Activated CD4-positive, alpha-beta T cell treated with anti-CD3 and anti-CD28 coated beads, Interleukin-2, amount 10 ng/mL, durations not matched to agents 24 days and 14 days (primary cell): ENCODE results near the gene CD226. TPM values are rescaled to one million over a fixed set of nuclear protein-coding genes. Genes with fewer than 3 reads are reported as not detected.
"Not testable (repeated sequence)": the region's sequence is repeated elsewhere in the genome, so short reads cannot be mapped to it uniquely, and the experiment has no call there.

Experiments used
- DNase-seq: peaks from one replicate; pipeline ENCODE4 v3.0.0; 2022
- H3K27ac Mint-ChIP-seq: one replicate; pipeline ENCODE4 v1.8.0; 2022; ENCODE audit warnings: mild to moderate bottlenecking, mixed read lengths
- H3K27me3 Mint-ChIP-seq: one replicate; pipeline ENCODE4 v1.8.0; 2022; ENCODE audit warnings: mixed read lengths
- H3K36me3 Mint-ChIP-seq: one replicate; pipeline ENCODE4 v1.8.0; 2022; ENCODE audit warnings: low read depth, mild to moderate bottlenecking, mixed read lengths
- H3K4me1 Mint-ChIP-seq: one replicate; pipeline ENCODE4 v1.8.0; 2021; ENCODE audit warnings: mixed read lengths
- H3K4me3 Mint-ChIP-seq: one replicate; pipeline ENCODE4 v1.8.0; 2022; ENCODE audit warnings: mild to moderate bottlenecking, moderate library complexity, mixed read lengths
- H3K9me3 Mint-ChIP-seq: one replicate; pipeline ENCODE4 v1.8.0; 2021; ENCODE audit warnings: mixed read lengths
- intact Hi-C: fragments of 100-400 bp; cut with micrococcal nuclease; formaldehyde crosslinking; loops from one replicate; pipeline ENCODE4 v1.15.1; 2023
- total RNA-seq: library from RNA; stranded (reverse); gene quantifications from 2 replicates; pipeline ENCODE4 v1.2.3, GENCODE V29; 2022

Gene CD226
- total RNA-seq, 1 donor from 2014 or later: 121 TPM

- peak overlapping the region; percentile 86 for H3K27ac Mint-ChIP-seq
- peak overlapping the region; percentile 30 for H3K4me3 Mint-ChIP-seq
- peaks cover 57% of the 10 kb centered on the region for H3K36me3 Mint-ChIP-seq
- H3K9me3 Mint-ChIP-seq: peaks cover 8% of the 10 kb centered on the region
- no peaks in the 10 kb centered on the region for H3K27me3 Mint-ChIP-seq
- intact Hi-C loops: no loop called here
- DNase-seq: no peak
- H3K4me1 Mint-ChIP-seq: peaks cover 70% of the 10 kb centered on the region
Measured at GRCh38 chr18:69887256-69887655, 60.4 kb downstream of the CD226 start.

GRCh38 chr18:69885841-69886531, 61.7 kb downstream of the CD226 start:
- Mint-ChIP-seq H3K9me3 (peaks cover under 1% of the 10 kb centered on the region), H3K4me1 (peaks cover 63% of the 10 kb centered on the region), H3K36me3 (peaks cover 51% of the 10 kb centered on the region), H3K4me3 (peak overlapping the region; percentile 72), H3K27me3 (no peaks in the 10 kb centered on the region), H3K27ac (peak overlapping the region; percentile 99)
- peak; percentile 84 for DNase-seq
- intact Hi-C loops: loop anchor here (2.0 kb wide), 1 partner anchor 13 kb away; no protein-coding TSS in a partner anchor

- Mint-ChIP-seq H3K27ac (peak overlapping the region; percentile 99), H3K4me1 (peaks cover 59% of the 10 kb centered on the region), H3K27me3 (no peaks in the 10 kb centered on the region), H3K4me3 (peak overlapping the region; percentile 72), H3K36me3 (peaks cover 50% of the 10 kb centered on the region), H3K9me3 (peaks cover under 1% of the 10 kb centered on the region)
- intact Hi-C loops: loop anchor here (2.0 kb wide), 1 partner anchor 13 kb away; no protein-coding TSS in a partner anchor
- DNase-seq: no peak
Measured at GRCh38 chr18:69885355-69885754, 62.3 kb downstream of the CD226 start.

GRCh38 chr18:69883781-69884180, 63.9 kb downstream of the CD226 start:
- Mint-ChIP-seq H3K4me1 (peaks cover 52% of the 10 kb centered on the region), H3K27ac (peak overlapping the region; percentile 99), H3K27me3 (no peaks in the 10 kb centered on the region), H3K36me3 (peaks cover 57% of the 10 kb centered on the region), H3K4me3 (no peak overlapping the region), H3K9me3 (peaks cover 10% of the 10 kb centered on the region)
- peak; percentile 56 for DNase-seq
- intact Hi-C loops: loop anchor here (2.0 kb wide), 2 partner anchors 15 to 17 kb away; no protein-coding TSS in a partner anchor

DNA sequence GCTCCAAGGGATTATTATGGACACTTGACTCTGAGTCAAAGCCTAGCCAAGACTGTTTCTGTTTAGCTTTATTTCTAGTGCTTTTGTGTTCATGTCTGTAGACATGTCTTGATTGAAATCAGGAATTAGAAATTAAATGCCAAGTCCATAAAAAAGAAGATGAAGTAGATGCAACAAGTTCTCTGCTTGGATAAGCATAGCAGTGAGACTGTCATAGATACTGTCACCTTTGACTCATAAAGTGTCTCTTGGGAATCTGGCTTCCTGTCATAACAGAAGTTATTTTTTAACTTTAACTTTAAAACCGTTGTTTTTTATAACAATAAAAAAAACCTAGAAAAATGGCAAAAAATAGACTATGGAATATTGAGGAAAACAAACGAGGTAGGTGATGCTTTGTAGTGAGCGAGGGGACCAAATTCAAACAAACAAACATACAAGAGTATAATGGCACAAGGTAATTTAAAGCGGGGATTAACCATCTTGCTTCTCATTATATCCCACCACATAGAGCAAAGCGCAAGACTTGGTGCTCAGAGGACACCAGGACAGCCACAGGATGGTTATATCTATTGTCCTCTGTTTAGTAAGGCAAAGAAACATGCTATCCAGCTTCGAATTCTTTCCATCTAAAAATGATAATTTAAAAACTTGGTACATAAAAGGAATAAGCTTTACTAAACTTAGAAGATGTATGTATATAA, 64.6 kb downstream of the CD226 start:
- peaks cover 48% of the 10 kb centered on the region for H3K4me1 Mint-ChIP-seq
- no peak overlapping the region for H3K4me3 Mint-ChIP-seq
- intact Hi-C loops: loop anchor here (2.0 kb wide), 1 partner anchor 16 kb away; no protein-coding TSS in a partner anchor
- peak; percentile 24 for DNase-seq
- H3K27me3 Mint-ChIP-seq: no peaks in the 10 kb centered on the region
- peaks cover 60% of the 10 kb centered on the region for H3K36me3 Mint-ChIP-seq
- H3K27ac Mint-ChIP-seq: peak overlapping the region; percentile 82
- peaks cover 10% of the 10 kb centered on the region for H3K9me3 Mint-ChIP-seq

DNA sequence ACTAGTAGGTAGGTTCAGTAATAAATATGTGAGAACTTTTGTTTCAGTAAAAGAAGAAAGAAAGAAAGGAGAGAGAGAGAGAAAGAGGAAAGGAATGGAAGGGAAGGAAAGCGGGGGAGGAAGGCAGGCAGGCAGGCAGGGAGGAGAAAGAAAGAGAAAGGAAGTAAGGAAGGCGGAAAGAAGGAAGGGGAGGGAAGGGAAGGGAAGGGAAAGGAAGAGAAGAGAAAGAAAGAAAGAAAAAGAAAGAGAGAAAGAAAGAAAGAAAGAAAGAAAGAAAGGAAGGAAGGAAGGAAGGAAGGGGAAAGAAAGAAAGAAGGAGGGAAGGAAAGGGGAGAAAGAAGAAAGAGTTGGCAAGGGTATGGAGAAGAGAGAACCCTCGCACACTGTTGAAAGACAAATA, 67.6 kb downstream of the CD226 start:
- H3K9me3 Mint-ChIP-seq: peaks cover 10% of the 10 kb centered on the region
- no peak for DNase-seq
- intact Hi-C loops: no loop called here
- H3K36me3 Mint-ChIP-seq: peaks cover 60% of the 10 kb centered on the region
- no peak overlapping the region for H3K4me3 Mint-ChIP-seq
- H3K27me3 Mint-ChIP-seq: no peaks in the 10 kb centered on the region
- peaks cover 36% of the 10 kb centered on the region for H3K4me1 Mint-ChIP-seq
- no peak overlapping the region for H3K27ac Mint-ChIP-seq

GRCh38 chr18:69879051-69879450, 68.6 kb downstream of the CD226 start:
- H3K9me3 Mint-ChIP-seq, H3K27me3 Mint-ChIP-seq, intact Hi-C loops, H3K4me3 Mint-ChIP-seq, DNase-seq: not testable (repeated sequence)
- peaks cover 58% of the 10 kb centered on the region for H3K36me3 Mint-ChIP-seq
- H3K4me1 Mint-ChIP-seq: peaks cover 34% of the 10 kb centered on the region
- H3K27ac Mint-ChIP-seq: peak overlapping the region; percentile 50

DNA sequence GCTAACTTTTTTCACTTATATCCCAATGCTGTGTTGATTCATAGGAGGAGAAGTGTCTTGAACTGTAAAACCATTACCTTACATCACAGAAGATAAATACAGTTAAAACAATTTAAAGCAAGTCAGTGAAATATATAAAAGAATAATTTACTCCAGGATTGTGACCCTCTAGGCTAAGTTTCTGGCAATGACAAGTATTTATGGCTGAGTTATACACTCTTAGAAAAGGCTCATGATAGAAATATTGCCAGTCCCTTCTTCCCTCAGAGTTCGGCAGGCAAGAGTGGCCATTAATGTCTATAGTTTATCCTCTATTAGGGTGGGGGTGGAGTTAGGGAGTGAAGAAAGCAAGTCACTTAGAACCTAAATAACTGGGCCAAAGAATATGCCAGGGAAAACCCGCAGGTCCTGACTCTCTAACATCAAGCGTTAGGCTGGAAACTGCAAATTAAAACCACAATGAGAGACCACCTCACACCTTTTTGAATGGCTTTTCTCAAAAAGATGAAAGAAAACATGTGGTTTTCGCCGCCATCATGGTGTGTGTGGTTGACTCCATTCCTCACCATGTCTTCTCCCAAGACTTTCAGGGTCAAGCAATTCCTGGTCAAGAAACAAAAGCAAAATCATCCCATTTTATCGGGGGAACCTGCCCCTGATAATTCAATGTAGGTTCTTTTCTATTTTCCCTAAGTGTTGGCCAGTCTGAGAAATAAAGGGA, 69.3 kb downstream of the CD226 start:
- Mint-ChIP-seq H3K4me1 (peaks cover 31% of the 10 kb centered on the region), H3K9me3 (peaks cover 10% of the 10 kb centered on the region), H3K36me3 (peaks cover 57% of the 10 kb centered on the region), H3K27me3 (no peaks in the 10 kb centered on the region), H3K4me3 (no peak overlapping the region), H3K27ac (peak overlapping the region; percentile 50)
- DNase-seq: no peak
- intact Hi-C loops: no loop called here

DNA sequence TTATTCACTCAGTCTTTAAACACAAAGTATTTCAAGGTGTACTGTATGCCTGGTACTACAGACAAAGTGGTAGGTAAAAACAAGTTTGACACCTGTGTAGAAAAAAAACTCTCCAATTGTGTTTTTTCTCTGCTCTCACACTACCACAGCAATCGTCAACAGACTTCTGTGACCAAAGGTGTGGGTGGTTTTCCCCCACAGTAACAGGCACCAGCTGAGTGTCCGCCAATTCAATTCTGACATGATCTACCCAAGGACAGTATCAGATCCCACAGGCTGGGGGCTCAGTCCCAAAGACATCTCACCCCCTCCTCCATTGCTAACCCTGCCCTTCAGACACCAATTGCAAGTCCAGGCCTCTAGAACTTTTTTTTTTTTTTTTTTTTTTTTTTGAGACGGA, 71.2 kb downstream of the CD226 start:
- Mint-ChIP-seq H3K27me3 (no peaks in the 10 kb centered on the region), H3K36me3 (peaks cover 62% of the 10 kb centered on the region), H3K4me1 (peaks cover 32% of the 10 kb centered on the region), H3K4me3 (no peak overlapping the region), H3K9me3 (peaks cover 10% of the 10 kb centered on the region), H3K27ac (no peak overlapping the region)
- DNase-seq: no peak
- intact Hi-C loops: no loop called here

DNA sequence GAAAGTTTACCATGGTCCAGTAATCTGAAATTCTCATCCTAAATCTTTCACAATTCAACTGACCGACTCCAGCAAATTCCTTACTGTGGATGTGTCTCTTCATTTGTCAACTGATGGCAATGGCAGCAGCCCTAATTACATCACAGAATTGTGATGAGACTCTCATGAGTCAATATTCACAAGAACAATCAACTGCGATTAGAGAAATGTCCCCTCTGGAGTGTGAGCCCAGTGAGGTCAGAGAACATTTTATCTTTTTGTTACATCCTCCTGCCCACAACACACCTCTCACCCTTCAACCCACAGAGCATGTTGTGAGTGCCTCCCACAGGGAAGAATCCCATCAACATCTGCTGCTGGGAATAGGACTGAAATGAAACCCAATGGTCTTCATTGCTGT, 73.6 kb downstream of the CD226 start:
- no peak for DNase-seq
- Mint-ChIP-seq H3K36me3 (peaks cover 61% of the 10 kb centered on the region), H3K27ac (peak overlapping the region; percentile 3), H3K27me3 (no peaks in the 10 kb centered on the region), H3K4me1 (peaks cover 29% of the 10 kb centered on the region), H3K4me3 (no peak overlapping the region), H3K9me3 (no peaks in the 10 kb centered on the region)
- intact Hi-C loops: no loop called here

- H3K9me3 Mint-ChIP-seq: no peaks in the 10 kb centered on the region
- H3K36me3 Mint-ChIP-seq: peaks cover 63% of the 10 kb centered on the region
- no peak for DNase-seq
- intact Hi-C loops: no loop called here
- H3K27ac Mint-ChIP-seq: no peak overlapping the region
- H3K4me3 Mint-ChIP-seq: no peak overlapping the region
- H3K27me3 Mint-ChIP-seq: no peaks in the 10 kb centered on the region
- H3K4me1 Mint-ChIP-seq: peaks cover 29% of the 10 kb centered on the region
Measured at GRCh38 chr18:69872661-69873060, 75.0 kb downstream of the CD226 start.

GRCh38 chr18:69871363-69871762, 76.3 kb downstream of the CD226 start:
- Mint-ChIP-seq H3K27ac (peak overlapping the region; percentile 31), H3K36me3 (peaks cover 62% of the 10 kb centered on the region), H3K4me1 (peaks cover 26% of the 10 kb centered on the region), H3K9me3 (no peaks in the 10 kb centered on the region), H3K27me3 (no peaks in the 10 kb centered on the region), H3K4me3 (no peak overlapping the region)
- intact Hi-C loops: no loop called here
- DNase-seq: no peak

DNA sequence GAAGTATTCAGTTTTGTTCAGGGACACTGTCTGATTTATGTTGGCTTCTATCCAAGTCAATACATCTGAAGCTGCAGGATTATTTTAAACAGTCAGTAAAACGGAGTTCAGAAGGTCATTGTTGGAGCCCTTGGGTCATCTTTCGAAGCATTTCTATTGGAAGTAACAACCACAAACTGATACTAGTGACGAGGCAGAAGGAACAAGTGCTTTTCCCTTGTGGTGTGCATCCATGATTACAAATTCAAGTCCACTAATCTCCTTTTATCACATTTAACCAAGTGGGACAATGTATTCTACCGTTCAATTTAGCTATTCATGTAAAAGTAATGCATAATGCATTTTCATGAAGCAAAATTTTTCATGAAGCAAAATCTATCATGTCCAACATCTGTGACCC, 76.9 kb downstream of the CD226 start:
- Mint-ChIP-seq H3K4me1 (peaks cover 25% of the 10 kb centered on the region), H3K27ac (no peak overlapping the region), H3K36me3 (peaks cover 66% of the 10 kb centered on the region), H3K9me3 (no peaks in the 10 kb centered on the region), H3K27me3 (no peaks in the 10 kb centered on the region), H3K4me3 (no peak overlapping the region)
- intact Hi-C loops: no loop called here
- no peak for DNase-seq

DNA sequence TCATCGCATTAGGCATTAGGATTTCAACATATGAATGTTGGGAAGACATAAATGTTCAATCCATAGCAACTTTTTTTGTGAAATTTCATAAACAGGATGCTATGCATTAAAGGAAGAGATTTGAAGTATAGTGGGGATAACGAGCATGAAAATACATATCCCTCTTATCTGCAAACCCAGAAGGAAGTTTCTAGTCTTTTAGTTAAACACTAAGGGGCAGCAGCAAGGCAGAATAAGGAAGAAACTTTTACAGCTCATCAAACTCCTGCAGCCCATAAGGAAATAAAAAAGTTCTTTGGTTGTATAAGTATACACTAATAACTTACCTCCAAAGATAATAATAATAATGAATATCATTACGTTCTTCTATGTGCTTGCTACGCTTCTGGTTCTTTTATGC, 81.5 kb downstream of the CD226 start:
- Mint-ChIP-seq H3K4me3 (no peak overlapping the region), H3K9me3 (peaks cover 4% of the 10 kb centered on the region), H3K27me3 (no peaks in the 10 kb centered on the region), H3K27ac (no peak overlapping the region), H3K4me1 (peaks cover 9% of the 10 kb centered on the region), H3K36me3 (peaks cover 75% of the 10 kb centered on the region)
- DNase-seq: no peak
- intact Hi-C loops: loop anchor here (2.0 kb wide), 1 partner anchor 17 kb away; no protein-coding TSS in a partner anchor
